Caco-2 (cell line): ENCODE measurements around the gene GAA. TPM values are rescaled to one million over a fixed set of nuclear protein-coding genes. Genes with fewer than 3 reads are reported as not detected.
A peak's percentile ranks its signal among the peaks of the same experiment; 100 is the strongest.

ENCODE experiments used
- BruUV-seq: library from RNA; stranded (reverse); fragments of 400-500 nt; replicated peaks from 2 replicates; lab custom pipeline; 2021; lab: Mats Ljungman, UMichigan
- CTCF ChIA-PET: fragments of 300-600 bp; sonication (Branson Sonifier 250); formaldehyde crosslinking; loops from one replicate; lab custom pipeline; 2022; ENCODE audit warnings: antibody characterized with exemption; lab: Charles Lee
- POLR2A ChIA-PET: fragments of 300-600 bp; sonication (Branson Sonifier 250); formaldehyde crosslinking; loops from one replicate; lab custom pipeline; 2022; ENCODE audit warnings: antibody characterized with exemption; lab: Charles Lee
- DNase-seq, 2 experiments: peaks; one replicate each; pipeline versions ENCODE4 v3.0.0 to v3.0.0-alpha.2; 2020 to 2022
- H3K27me3 ChIP-seq: replicated peaks from 2 replicates; pipeline ENCODE4 v1.6.0; 2011; ENCODE audit warnings: low read length; ENCODE audit not compliant: control insufficient read depth, insufficient read depth
- H3K36me3 ChIP-seq: 2 replicates; pipeline ENCODE4 v1.5.1; 2011; ENCODE audit warnings: low read length; ENCODE audit not compliant: control insufficient read depth, insufficient read depth
- H3K4me1 ChIP-seq: fragments of 250-450 bp; sonication (Bioruptor Pico); 2 replicates; pipeline ENCODE4 v1.5.1; 2020; ENCODE audit warnings: mild to moderate bottlenecking
- H3K4me3 ChIP-seq: 2 replicates; pipeline ENCODE4 v1.5.1; 2011; ENCODE audit warnings: low read depth, mild to moderate bottlenecking, control low read depth, low read length
- H3K9me3 ChIP-seq: fragments of 250-450 bp; sonication (Bioruptor Pico); 2 replicates; pipeline ENCODE4 v1.5.1; 2020; ENCODE audit warnings: mild to moderate bottlenecking, moderate library complexity
- H3K27ac Mint-ChIP-seq: one replicate; pipeline ENCODE4 v1.8.0; 2022; ENCODE audit warnings: mixed read lengths; ENCODE audit not compliant: unreplicated experiment
- H3K27me3 Mint-ChIP-seq: one replicate; pipeline ENCODE4 v1.8.0; 2022; ENCODE audit warnings: mixed read lengths; ENCODE audit not compliant: insufficient read depth, unreplicated experiment
- H3K36me3 Mint-ChIP-seq: one replicate; pipeline ENCODE4 v1.8.0; 2022; ENCODE audit warnings: mild to moderate bottlenecking, mixed read lengths; ENCODE audit not compliant: insufficient read depth, unreplicated experiment
- H3K4me1 Mint-ChIP-seq: one replicate; pipeline ENCODE4 v1.8.0; 2022; ENCODE audit warnings: low read depth, mixed read lengths; ENCODE audit not compliant: unreplicated experiment
- H3K4me3 Mint-ChIP-seq: one replicate; pipeline ENCODE4 v1.8.0; 2022; ENCODE audit warnings: mild to moderate bottlenecking, moderate library complexity, mixed read lengths; ENCODE audit not compliant: unreplicated experiment
- H3K9me3 Mint-ChIP-seq: one replicate; pipeline ENCODE4 v1.8.0; 2022; ENCODE audit warnings: mixed read lengths; ENCODE audit not compliant: unreplicated experiment
- CTCF ChIP-seq, 2 experiments: fragments of 200-600 bp in 1 of 2; IDR thresholded peaks; 1 replicate in 1 of 2; 2 replicates in 1 of 2; pipeline versions ENCODE4 v1.5.1 to v1.8.0; 2011 to 2022; ENCODE audit warnings: antibody characterized with exemption in 1 of 2, control low read depth in 1 of 2, inconsistent platforms in 1 of 2, low read depth in 1 of 2, low read length in 1 of 2, mild to moderate bottlenecking in 1 of 2, moderate library complexity in 1 of 2; ENCODE audit not compliant: insufficient read depth in 1 of 2, severe bottlenecking in 1 of 2, unreplicated experiment in 1 of 2
- intact Hi-C: fragments of 100-400 bp; cut with micrococcal nuclease; formaldehyde crosslinking; loops from one replicate; pipeline ENCODE4 v1.10.0; 2022; ENCODE audit not compliant: unreplicated experiment
- total RNA-seq: library from RNA; stranded (reverse); gene quantifications from 2 replicates; pipeline ENCODE4 v1.2.3, GENCODE V29; 2022

GAA gene
- total RNA-seq, 1 experiment from 2014 or later: 42.4 TPM

- DNase-seq: peak in 1 of 2 experiments; percentile 46
Measured at GRCh38 chr17:80068301-80069222, 32.8 kb upstream of the GAA start.

GRCh38 chr17:80070375-80071115 is 30.8 kb upstream of the GAA start:
- intact Hi-C loops: no loop called here
- CTCF ChIA-PET: no interaction called here
- H3K4me3 ChIP-seq: no peak overlapping the region

More at GRCh38 chr17:80068301-80069222, 32.8 kb upstream of the GAA start:
- ChIA-PET CTCF (no interaction called here), POLR2A (no interaction called here)
- Histone ChIP-seq H3K9me3 (no peaks in the 10 kb centered on the region), H3K4me3 (no peak overlapping the region), H3K27me3 (no peaks in the 10 kb centered on the region), H3K36me3 (no peaks in the 10 kb centered on the region), H3K4me1 (0 out of 2 replicates have a peak, but pooled peaks cover 9% of the 10 kb centered on the region)
- intact Hi-C loops: no loop called here
- BruUV-seq: no TSS peak
- H3K4me1 Mint-ChIP-seq: peaks cover 5% of the 10 kb centered on the region
- TF ChIP-seq CTCF (IDR thresholded peaks at IDR 0.05; ENCODE audit: insufficient read depth in 1 of 2, low read depth in 1 of 2, low read length in 1 of 2, severe bottlenecking in 1 of 2, unreplicated experiment in 1 of 2): no peak
- no peaks in the 10 kb centered on the region for H3K27me3 Mint-ChIP-seq
- no peak overlapping the region for H3K4me3 Mint-ChIP-seq
- H3K9me3 Mint-ChIP-seq: no peaks in the 10 kb centered on the region
- H3K36me3 Mint-ChIP-seq: no peaks in the 10 kb centered on the region
- no peak overlapping the region for H3K27ac Mint-ChIP-seq

More at GRCh38 chr17:80070375-80071115, 30.8 kb upstream of the GAA start:
- Histone ChIP-seq H3K27me3 (no peaks in the 10 kb centered on the region), H3K36me3 (no peaks in the 10 kb centered on the region), H3K9me3 (no peaks in the 10 kb centered on the region), H3K4me1 (0 out of 2 replicates have a peak, but pooled peaks cover 9% of the 10 kb centered on the region)
- Mint-ChIP-seq H3K4me3 (no peak overlapping the region), H3K27ac (no peak overlapping the region), H3K36me3 (no peaks in the 10 kb centered on the region), H3K9me3 (no peaks in the 10 kb centered on the region), H3K27me3 (no peaks in the 10 kb centered on the region), H3K4me1 (peaks cover 5% of the 10 kb centered on the region)
- DNase-seq: no peak
- no TSS peak for BruUV-seq
- no peak for TF ChIP-seq CTCF (IDR thresholded peaks at IDR 0.05; ENCODE audit: insufficient read depth in 1 of 2, low read depth in 1 of 2, low read length in 1 of 2, severe bottlenecking in 1 of 2, unreplicated experiment in 1 of 2)
- POLR2A ChIA-PET: no interaction called here
